PFSK-1 (cell line): ENCODE measurements around the gene ASPA.

ENCODE experiments used
- FOXP2 ChIP-seq: optimal IDR thresholded peaks from 2 replicates; pipeline ENCODE3; 2011; ENCODE audit warnings: borderline replicate concordance, control low read depth, inconsistent platforms; ENCODE audit not compliant: insufficient read depth; ENCODE audit errors: extremely low read length, extremely low read depth
- POLR2AphosphoS5 ChIP-seq: IDR thresholded peaks from 2 replicates; pipeline ENCODE4 v1.6.1; 2012; ENCODE audit warnings: low read depth, mild to moderate bottlenecking, control low read depth, low read length, moderate library complexity
- SIN3A ChIP-seq: IDR thresholded peaks from 2 replicates; pipeline ENCODE4 v1.6.1; 2012; ENCODE audit warnings: mild to moderate bottlenecking, low read length, moderate library complexity, borderline replicate concordance; ENCODE audit not compliant: insufficient read depth
- TAF1 ChIP-seq: IDR thresholded peaks from 2 replicates; pipeline ENCODE4 v1.6.1; 2012; ENCODE audit warnings: low read length, control low read depth, borderline replicate concordance; ENCODE audit not compliant: insufficient read depth
- TF ChIP-seq, protein P1 (sequence below), 2 experiments: IDR thresholded peaks; 2 replicates each; pipeline versions ENCODE4 v1.6.1 to v1.8.0; 2011 to 2012; ENCODE audit warnings: low read depth in 2 of 2, low read length in 2 of 2, control low read depth in 1 of 2, inconsistent platforms in 1 of 2, mild to moderate bottlenecking in 1 of 2, moderate library complexity in 1 of 2; ENCODE audit not compliant: insufficient read depth in 1 of 2

The ASPA gene

DNA sequence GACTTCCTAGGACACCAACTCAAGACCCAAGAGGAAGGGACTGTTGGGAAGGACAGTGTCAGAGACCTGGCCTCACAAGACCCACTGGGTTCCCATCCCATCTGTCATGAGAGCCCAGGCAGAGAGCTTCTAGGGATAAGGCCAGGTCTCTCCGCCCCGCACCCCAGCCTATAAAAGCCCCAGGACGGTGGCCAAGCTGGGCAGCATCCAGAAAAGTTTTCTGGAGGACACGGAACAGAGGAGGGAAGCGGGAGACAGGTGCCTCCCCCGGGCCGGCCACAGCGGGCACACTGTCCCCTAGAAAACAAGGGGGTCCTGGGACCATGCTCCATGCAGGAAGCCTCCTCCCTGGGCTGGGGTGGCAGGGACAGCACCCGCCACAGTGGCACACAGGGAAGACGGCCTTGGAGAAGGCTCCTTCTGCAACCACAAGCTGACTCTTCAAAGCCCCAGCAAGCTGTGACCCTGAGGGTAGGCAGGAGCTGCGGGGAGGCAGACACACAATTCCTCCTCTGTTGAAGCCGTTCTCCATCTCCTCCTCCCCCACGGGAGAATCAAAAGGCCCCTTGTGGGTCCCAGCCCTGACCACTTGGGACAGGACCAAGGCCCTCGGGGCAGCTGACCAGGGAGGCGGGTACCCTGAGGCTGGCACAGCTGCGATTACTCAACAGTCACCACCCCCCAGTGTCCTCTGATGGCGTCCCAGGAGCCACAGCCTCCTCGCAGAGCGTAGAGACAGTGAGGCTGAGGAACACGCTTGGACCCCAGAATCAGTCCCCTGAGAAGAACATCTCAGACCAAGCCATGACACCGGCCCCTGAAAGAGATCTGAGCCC is 55.7 kb downstream of the ASPA start:
- TF ChIP-seq SIN3A (no peak), TAF1 (no peak), POLR2AphosphoS5 (no peak), FOXP2 (no peak)
- TF ChIP-seq, protein P1, sequence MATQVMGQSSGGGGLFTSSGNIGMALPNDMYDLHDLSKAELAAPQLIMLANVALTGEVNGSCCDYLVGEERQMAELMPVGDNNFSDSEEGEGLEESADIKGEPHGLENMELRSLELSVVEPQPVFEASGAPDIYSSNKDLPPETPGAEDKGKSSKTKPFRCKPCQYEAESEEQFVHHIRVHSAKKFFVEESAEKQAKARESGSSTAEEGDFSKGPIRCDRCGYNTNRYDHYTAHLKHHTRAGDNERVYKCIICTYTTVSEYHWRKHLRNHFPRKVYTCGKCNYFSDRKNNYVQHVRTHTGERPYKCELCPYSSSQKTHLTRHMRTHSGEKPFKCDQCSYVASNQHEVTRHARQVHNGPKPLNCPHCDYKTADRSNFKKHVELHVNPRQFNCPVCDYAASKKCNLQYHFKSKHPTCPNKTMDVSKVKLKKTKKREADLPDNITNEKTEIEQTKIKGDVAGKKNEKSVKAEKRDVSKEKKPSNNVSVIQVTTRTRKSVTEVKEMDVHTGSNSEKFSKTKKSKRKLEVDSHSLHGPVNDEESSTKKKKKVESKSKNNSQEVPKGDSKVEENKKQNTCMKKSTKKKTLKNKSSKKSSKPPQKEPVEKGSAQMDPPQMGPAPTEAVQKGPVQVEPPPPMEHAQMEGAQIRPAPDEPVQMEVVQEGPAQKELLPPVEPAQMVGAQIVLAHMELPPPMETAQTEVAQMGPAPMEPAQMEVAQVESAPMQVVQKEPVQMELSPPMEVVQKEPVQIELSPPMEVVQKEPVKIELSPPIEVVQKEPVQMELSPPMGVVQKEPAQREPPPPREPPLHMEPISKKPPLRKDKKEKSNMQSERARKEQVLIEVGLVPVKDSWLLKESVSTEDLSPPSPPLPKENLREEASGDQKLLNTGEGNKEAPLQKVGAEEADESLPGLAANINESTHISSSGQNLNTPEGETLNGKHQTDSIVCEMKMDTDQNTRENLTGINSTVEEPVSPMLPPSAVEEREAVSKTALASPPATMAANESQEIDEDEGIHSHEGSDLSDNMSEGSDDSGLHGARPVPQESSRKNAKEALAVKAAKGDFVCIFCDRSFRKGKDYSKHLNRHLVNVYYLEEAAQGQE (IDR thresholded peaks at IDR 0.05; ENCODE audit: insufficient read depth in 1 of 2, low read depth in 2 of 2, low read length in 2 of 2), result no peak

DNA sequence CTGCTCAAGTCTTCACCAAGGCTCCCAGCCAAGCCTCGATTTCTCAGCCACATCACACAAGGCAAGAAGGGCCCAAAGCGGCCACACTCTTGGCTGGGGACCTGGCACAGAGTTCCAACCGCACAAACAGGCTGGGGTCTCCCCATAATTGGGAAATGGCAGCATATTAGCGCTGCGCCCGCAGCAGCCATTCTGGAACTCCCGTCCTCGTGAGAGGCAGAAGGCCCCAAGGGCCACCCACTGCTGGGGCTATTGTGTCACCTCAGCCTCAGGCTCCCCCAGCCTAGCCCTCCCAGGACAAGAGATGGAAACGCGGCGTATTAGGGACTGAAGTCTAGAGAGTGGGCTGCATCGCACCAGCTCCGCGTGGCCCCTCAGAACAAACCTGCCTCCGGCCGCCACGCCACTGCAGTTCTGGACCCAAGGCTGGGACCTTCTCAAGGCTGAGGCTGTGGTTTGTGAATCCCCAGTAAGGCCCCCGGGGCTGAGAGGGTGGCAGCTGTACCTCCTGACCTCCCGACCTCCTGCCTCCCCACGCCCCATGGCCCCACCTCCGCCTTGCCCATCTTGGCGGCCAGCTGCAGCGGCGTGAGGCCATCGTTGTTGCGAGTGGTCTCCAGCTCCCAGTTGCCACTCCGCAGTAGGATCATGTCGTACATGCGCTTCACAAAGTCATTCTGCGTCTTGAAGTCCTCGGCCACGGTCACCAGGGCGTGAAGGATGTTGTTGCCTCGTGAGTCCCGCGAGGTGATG is 56.5 kb downstream of the ASPA start:
- TF ChIP-seq POLR2AphosphoS5 (no peak), TAF1 (no peak), FOXP2 (no peak), SIN3A (no peak)
- TF ChIP-seq, protein P1 (IDR thresholded peaks at IDR 0.05; ENCODE audit: insufficient read depth in 1 of 2, low read depth in 2 of 2, low read length in 2 of 2), result no peak

DNA sequence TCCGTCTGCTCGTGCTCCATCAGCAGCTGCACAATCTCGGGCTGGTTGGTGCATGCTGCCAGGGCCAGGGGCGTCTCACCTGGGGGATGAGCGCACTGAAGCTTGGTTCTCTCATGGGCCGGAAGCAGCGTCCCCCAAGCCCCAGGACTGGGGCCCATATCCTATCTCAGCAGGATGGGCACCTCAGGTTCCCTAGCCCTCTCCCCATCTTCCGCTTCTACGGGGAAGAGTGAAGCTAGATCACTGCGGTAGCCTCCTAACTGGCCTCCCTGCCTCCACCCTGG is 57.0 kb downstream of the ASPA start:
- TF ChIP-seq, protein P1 (IDR thresholded peaks at IDR 0.05; ENCODE audit: insufficient read depth in 1 of 2, low read depth in 2 of 2, low read length in 2 of 2), result no peak
- TF ChIP-seq TAF1, result no peak
- no peak for TF ChIP-seq POLR2AphosphoS5
- no peak for TF ChIP-seq FOXP2
- TF ChIP-seq SIN3A, result no peak

DNA sequence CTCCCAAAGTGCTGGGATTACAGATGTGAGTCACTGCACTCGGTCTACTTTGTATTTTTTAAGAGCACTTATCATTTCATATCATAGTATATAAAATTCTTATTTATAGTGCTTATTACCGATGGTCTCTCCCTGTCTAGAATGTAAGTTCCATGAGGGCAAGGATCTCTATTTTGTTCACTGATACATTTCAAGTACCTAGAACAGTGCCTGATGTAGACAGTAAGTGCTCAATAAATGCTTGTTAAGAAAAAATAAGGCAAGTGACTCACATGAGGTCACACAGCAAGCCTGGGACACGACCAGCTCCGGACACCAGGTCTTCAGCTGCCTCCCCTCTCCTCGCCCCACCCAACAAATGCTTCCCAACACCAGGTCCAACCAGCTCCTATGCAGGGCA is 58.0 kb downstream of the ASPA start:
- no peak for TF ChIP-seq FOXP2
- TF ChIP-seq, protein P1 (IDR thresholded peaks at IDR 0.05; ENCODE audit: insufficient read depth in 1 of 2, low read depth in 2 of 2, low read length in 2 of 2), result no peak
- no peak for TF ChIP-seq SIN3A
- no peak for TF ChIP-seq TAF1
- no peak for TF ChIP-seq POLR2AphosphoS5

DNA sequence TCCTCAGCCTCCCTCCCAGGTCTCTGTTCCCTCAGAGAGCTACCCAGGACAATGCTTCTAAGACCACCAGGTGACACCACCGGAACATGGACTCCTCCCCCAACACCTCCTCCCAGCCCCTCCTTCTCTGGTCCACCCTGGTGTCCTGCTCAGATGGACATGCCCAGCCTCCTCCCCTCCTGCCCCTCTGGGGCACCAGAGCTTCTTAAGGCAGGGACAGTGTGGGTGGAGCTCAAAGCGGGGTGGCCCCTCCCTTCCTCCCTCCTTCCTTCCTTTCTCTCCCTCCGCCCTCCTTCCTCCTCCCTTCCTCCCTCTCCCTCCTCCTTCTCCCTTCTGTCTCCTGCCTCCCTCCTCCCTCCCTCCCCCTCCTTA is 59.1 kb downstream of the ASPA start:
- TF ChIP-seq POLR2AphosphoS5, result no peak
- TF ChIP-seq, protein P1 (IDR thresholded peaks at IDR 0.05; ENCODE audit: insufficient read depth in 1 of 2, low read depth in 2 of 2, low read length in 2 of 2), result no peak
- TF ChIP-seq TAF1, result no peak
- no peak for TF ChIP-seq SIN3A
- TF ChIP-seq FOXP2, result no peak
